Ishikawa (cell line): ENCODE results near the gene RNF150.

ENCODE experiments used
- CEBPB ChIP-seq: IDR thresholded peaks from 2 replicates; pipeline ENCODE4 v1.6.1; 2012
- CREB1 ChIP-seq: IDR thresholded peaks from 2 replicates; pipeline ENCODE4 v1.6.1; 2012; ENCODE audit warnings: low read depth
- EGR1 ChIP-seq: IDR thresholded peaks from 2 replicates; pipeline ENCODE4 v1.6.1; 2012
- EP300 ChIP-seq: IDR thresholded peaks from 2 replicates; pipeline ENCODE4 v1.6.1; 2012; ENCODE audit warnings: borderline replicate concordance
- FOXM1 ChIP-seq: IDR thresholded peaks from 2 replicates; pipeline ENCODE4 v1.6.1; 2012; ENCODE audit warnings: low read depth, borderline replicate concordance
- NFIC ChIP-seq: IDR thresholded peaks from 2 replicates; pipeline ENCODE4 v1.6.1; 2012
- RAD21 ChIP-seq: IDR thresholded peaks from 2 replicates; pipeline ENCODE4 v1.6.1; 2012; ENCODE audit warnings: low read depth
- REST ChIP-seq: IDR thresholded peaks from 2 replicates; pipeline ENCODE4 v1.6.1; 2012; ENCODE audit warnings: low read depth, mild to moderate bottlenecking
- TAF1 ChIP-seq: IDR thresholded peaks from 2 replicates; pipeline ENCODE4 v1.6.1; 2012; ENCODE audit warnings: low read depth, mild to moderate bottlenecking
- TCF12 ChIP-seq: IDR thresholded peaks from 2 replicates; pipeline ENCODE4 v1.6.1; 2012; ENCODE audit warnings: low read depth
- TEAD4 ChIP-seq: IDR thresholded peaks from 2 replicates; pipeline ENCODE4 v1.6.1; 2012
- USF1 ChIP-seq: IDR thresholded peaks from 2 replicates; pipeline ENCODE4 v1.6.1; 2012
- YY1 ChIP-seq: IDR thresholded peaks from 2 replicates; pipeline ENCODE4 v1.6.1; 2012; ENCODE audit warnings: low read depth
- ZBTB7A ChIP-seq: IDR thresholded peaks from 2 replicates; pipeline ENCODE4 v1.6.1; 2012; ENCODE audit warnings: low read depth
- TF ChIP-seq, protein P1 (sequence below): IDR thresholded peaks from 2 replicates; pipeline ENCODE4 v1.6.1; 2012

RNF150 gene

DNA sequence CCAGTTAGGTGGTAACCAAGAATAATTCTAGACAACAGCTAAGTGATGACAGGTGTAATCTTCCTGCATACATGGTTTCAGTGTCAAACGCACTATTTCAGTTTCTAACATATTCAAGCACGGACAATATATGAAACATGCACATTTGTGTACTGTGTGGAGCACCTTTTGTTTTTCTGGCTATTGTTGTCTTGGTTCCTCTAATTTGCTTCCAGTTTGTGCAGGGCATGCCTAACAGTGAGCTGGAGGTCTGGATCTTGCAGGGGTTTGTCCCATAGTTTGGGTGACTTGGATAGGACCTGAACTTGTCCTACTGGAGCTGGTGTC, 306.6 kb downstream of the RNF150 start:
- TF ChIP-seq USF1 (no peak), TAF1 (no peak), EP300 (no peak), YY1 (no peak), FOXM1 (no peak), NFIC (no peak), EGR1 (no peak), REST (no peak), TCF12 (no peak), TEAD4 (no peak), CREB1 (no peak), CEBPB (no peak), ZBTB7A (no peak), RAD21 (no peak)
- TF ChIP-seq, protein P1, sequence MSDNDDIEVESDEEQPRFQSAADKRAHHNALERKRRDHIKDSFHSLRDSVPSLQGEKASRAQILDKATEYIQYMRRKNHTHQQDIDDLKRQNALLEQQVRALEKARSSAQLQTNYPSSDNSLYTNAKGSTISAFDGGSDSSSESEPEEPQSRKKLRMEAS = no peak

- TF ChIP-seq ZBTB7A = no peak
- TF ChIP-seq CEBPB = no peak
- no peak for TF ChIP-seq TEAD4
- no peak for TF ChIP-seq TAF1
- TF ChIP-seq EP300 = no peak
- no peak for TF ChIP-seq REST
- no peak for TF ChIP-seq TCF12
- no peak for TF ChIP-seq NFIC
- TF ChIP-seq RAD21 = no peak
- no peak for TF ChIP-seq CREB1
- no peak for TF ChIP-seq USF1
- TF ChIP-seq EGR1 = no peak
- TF ChIP-seq FOXM1 = no peak
- no peak for TF ChIP-seq YY1
- TF ChIP-seq, protein P1 = no peak
Observed at GRCh38 chr4:140819610-140820009, 313.7 kb downstream of the RNF150 start.

DNA sequence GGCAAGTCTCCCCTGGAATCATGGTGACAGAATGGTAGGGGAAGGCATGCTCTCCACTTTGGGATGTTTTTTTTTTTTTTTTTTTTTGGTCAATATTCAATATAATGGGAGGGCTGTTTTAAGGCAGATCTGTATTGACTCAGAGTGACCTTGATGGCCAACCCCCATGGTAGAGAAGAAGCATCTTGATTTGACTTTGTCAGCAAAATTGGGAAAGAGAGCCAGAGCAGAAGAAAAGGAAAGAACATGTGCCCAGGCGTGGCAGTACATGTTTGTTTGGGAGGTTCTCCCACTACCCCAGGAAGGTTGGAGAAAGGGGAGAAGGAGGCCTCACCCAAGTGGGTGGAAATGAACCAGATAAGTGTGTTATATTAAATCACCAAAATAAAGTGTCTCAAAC, 314.8 kb downstream of the RNF150 start:
- TF ChIP-seq FOXM1 = no peak
- TF ChIP-seq, protein P1 = no peak
- no peak for TF ChIP-seq TEAD4
- TF ChIP-seq EGR1 = no peak

- TF ChIP-seq USF1 = no peak
- no peak for TF ChIP-seq RAD21
- TF ChIP-seq, protein P1 = no peak
- no peak for TF ChIP-seq NFIC
- no peak for TF ChIP-seq ZBTB7A
- TF ChIP-seq REST = no peak
- no peak for TF ChIP-seq EGR1
Observed at GRCh38 chr4:140816806-140817510, 316.3 kb downstream of the RNF150 start.
